8988T (cell line): ENCODE measurements around the gene AIDA.

Experiments used
- DNase-seq: peaks from one replicate; pipeline ENCODE4 v3.0.0; 2011

AIDA gene

GRCh38 chr1:222643606-222643937, 68.7 kb downstream of the AIDA start:
- DNase-seq, result no peak

GRCh38 chr1:222642468-222642867, 69.8 kb downstream of the AIDA start:
- no peak for DNase-seq

DNA sequence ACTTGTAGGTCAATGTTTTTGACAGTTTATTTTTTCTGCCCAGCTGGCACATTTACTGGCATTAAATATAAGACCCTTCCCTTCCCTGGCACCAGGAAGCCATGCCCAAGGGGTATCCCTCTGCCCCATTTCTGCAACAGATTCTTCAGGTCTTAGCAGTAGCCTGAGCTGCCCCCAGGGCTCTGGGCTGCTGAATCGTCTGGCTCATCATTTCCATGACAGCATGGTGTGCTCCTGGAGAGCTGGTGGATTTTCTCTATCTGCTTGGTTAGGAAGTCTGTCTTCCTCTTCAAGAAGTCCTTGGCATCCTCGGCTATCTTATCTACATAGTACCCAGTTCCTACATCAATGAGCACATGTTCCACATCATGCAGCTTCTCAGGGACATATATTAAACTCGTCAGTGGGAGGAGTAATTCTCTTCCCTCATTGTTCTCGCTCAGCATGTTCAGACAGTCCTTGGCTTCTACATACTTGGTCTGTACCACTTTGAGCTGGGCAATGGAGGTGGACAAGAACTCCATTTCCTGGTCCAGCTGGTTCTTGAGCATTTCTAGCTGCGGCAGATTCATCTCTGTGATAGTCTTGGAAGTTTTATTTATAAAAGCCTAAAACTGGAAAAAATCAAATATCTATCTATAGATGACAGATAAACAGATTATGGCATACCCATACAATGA, 70.9 kb downstream of the AIDA start:
- no peak for DNase-seq

GRCh38 chr1:222634180-222635013, 77.9 kb downstream of the AIDA start:
- peak; percentile 14 for DNase-seq

DNA sequence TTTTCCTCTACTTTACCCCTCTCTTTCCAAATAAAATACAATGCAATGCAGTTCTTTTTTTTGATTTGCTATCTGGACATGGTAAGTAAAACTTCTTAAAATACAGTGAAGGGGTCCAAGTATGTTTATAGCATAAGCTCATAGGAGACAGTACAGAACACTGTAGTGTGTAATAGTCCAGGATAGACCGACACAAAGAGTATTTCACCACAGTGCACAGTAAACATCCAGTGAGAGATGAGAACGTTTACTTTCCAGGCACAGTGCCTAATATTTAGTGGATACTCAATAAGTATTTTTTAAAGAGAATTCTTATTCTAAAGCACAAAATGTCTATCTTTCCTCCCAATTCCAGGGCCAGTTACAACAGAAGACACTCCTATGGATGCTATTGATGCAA, 79.5 kb downstream of the AIDA start:
- DNase-seq, result no peak

DNA sequence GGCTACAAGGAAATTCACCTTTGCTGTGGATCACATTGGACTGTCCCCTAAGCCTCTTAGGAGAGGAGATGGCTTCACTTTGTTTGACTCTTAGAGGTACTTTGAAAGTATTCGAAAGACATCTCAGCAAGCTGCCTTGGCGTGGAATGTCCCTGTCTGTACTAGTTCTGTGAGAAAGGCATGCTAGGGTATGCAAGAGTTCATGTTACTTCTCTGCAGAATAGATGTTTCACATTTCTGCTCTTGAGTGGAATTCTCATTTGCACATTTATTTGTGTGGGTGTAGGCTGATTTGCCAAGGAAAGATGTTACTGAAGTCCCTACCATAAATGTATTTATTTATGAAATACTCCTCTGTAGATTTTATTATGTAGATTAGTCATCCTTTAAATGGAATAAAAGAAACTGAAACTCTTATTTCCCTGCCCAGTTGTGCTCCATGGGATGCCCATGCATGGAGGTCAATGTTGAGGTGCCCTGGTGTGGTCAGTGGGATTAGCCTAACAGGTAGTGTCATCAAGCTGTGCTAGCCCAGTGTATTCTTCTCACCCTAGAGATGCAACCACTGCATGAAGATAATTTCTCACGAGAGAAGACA, 80.6 kb downstream of the AIDA start:
- no peak for DNase-seq

- no peak for DNase-seq
Measured at GRCh38 chr1:222629921-222630535, 82.3 kb downstream of the AIDA start.

DNA sequence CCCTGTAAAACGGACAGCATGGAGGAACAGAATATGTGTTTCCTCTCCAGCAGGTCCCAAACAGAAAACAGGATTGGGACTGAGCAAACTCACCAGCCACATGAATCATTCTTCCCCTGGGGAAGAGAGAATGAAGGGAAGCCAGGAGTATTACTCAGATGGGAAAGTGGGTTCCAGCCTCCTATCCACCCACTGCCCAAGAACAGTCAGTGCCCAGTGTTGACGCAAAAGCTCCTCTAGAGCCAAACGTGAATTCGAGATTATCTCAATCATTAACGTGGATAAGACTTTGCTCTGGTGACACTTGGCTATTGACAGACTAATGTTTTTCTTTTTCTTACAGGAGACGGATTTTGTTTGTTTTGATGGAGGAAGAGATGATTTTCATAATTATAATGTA, 85.1 kb downstream of the AIDA start:
- no peak for DNase-seq

GRCh38 chr1:222624214-222624613, 88.1 kb downstream of the AIDA start:
- DNase-seq, result no peak

DNA sequence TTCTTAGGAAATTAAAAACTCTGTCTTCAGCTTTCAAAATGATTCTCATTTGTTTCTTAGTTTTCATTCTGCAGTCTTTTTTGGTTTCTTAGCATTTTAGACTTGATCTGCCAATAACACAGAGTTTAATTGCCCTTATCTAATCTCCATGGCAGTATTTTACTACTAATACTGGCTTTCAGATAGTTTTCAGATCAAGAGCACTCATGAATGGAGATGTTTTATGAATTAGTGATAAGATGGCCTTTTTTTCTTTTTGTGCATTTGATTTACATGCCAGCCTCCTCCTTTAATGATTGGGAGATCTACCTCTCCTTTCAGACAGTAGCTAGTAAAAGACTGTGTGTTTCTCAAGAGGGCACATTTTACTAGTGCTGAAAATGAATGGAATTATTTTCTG, 88.8 kb downstream of the AIDA start:
- DNase-seq, result no peak

- DNase-seq, result no peak
Measured at GRCh38 chr1:222622765-222623164, 89.5 kb downstream of the AIDA start.

DNA sequence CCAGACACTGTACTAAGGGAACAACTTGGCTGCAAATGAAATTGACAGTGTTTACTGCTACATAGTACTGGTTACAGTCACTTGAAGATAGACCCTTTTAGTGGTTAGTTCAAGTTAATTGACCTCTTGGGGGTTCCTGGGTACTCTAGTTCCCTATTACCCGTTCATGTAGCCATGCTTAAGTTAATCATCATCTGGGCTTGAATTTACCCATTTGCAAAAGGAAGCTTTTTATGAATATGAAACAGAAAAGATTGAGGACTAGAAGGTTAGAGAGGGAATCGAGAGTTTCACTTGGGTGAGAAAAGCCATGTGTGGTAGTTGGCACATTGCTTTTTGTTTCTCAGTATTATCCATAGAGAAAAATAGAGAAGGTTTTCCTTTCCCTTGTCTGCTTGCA, 91.7 kb downstream of the AIDA start:
- no peak for DNase-seq

GRCh38 chr1:222618880-222619596, 93.3 kb downstream of the AIDA start:
- peak; percentile 38 for DNase-seq
